SU-DHL-6 (cell line): Measurements from ENCODE around the gene ZNF488.

ENCODE experiments used
- H2AFZ ChIP-seq: fragments of 200-600 bp; sonication (generic); 2 replicates; pipeline ENCODE4 v1.6.1; 2014; ENCODE audit warnings: low read depth, mild to moderate bottlenecking, moderate library complexity, mixed read lengths, antibody characterized with exemption, low read length; ENCODE audit not compliant: severe bottlenecking
- H3F3A ChIP-seq: fragments of 200-600 bp; shearing (Covaris generic); 2 replicates; pipeline ENCODE4 v1.6.0; 2016; ENCODE audit warnings: antibody characterized with exemption, mild to moderate bottlenecking; ENCODE audit not compliant: insufficient read depth
- H3K27ac ChIP-seq: fragments of 200-600 bp; sonication (generic); 2 replicates; pipeline ENCODE4 v1.5.1; 2016; ENCODE audit warnings: low read depth, mild to moderate bottlenecking, low read length, moderate library complexity, mixed read lengths
- H3K27me3 ChIP-seq: fragments of 200-600 bp; sonication (generic), shearing (Covaris generic); 2 replicates; pipeline ENCODE4 v1.6.0; 2014; ENCODE audit warnings: mild to moderate bottlenecking, low read length
- H3K36me3 ChIP-seq: fragments of 200-600 bp; sonication (generic); 2 replicates; pipeline ENCODE4 v1.6.1; 2014; ENCODE audit warnings: mild to moderate bottlenecking, low read length, mixed read lengths
- H3K4me2 ChIP-seq: fragments of 300-600, 200-600 bp; shearing (Covaris generic), sonication (generic); 2 replicates; pipeline ENCODE4 v1.6.0; 2014; ENCODE audit warnings: low read length, low read depth, mild to moderate bottlenecking; ENCODE audit not compliant: poor library complexity, severe bottlenecking
- H3K4me3 ChIP-seq: fragments of 200-600 bp; sonication (generic); 2 replicates; pipeline ENCODE4 v1.5.1; 2014; ENCODE audit warnings: antibody characterized with exemption, low read length, mild to moderate bottlenecking, mixed read lengths; ENCODE audit not compliant: insufficient read depth, poor library complexity, severe bottlenecking
- H3K79me2 ChIP-seq: fragments of 200-600 bp; sonication (generic); 2 replicates; pipeline ENCODE4 v1.6.1; 2014; ENCODE audit warnings: mild to moderate bottlenecking, low read length, moderate library complexity; ENCODE audit not compliant: insufficient read depth
- H3K9ac ChIP-seq: fragments of 200-600 bp; sonication (generic); 2 replicates; pipeline ENCODE4 v1.7.0; 2014; ENCODE audit warnings: mild to moderate bottlenecking, low read length
- H3K9me2 ChIP-seq: fragments of 200-600 bp; sonication (generic); replicated peaks from 2 replicates; pipeline ENCODE4 v1.6.1; 2014; ENCODE audit warnings: low read length; ENCODE audit not compliant: insufficient read depth
- H3K9me3 ChIP-seq: fragments of 200-600 bp; sonication (generic); 2 replicates; pipeline ENCODE4 v1.6.1; 2014; ENCODE audit warnings: low read length, mixed read lengths; ENCODE audit not compliant: insufficient read depth
- H4K20me1 ChIP-seq: fragments of 200-600 bp; sonication (generic); 2 replicates; pipeline ENCODE4 v1.6.1; 2014; ENCODE audit warnings: low read depth, mild to moderate bottlenecking, antibody characterized with exemption, low read length, moderate library complexity, mixed read lengths
- CTCF ChIP-seq: fragments of 200-600 bp; sonication (generic); IDR thresholded peaks from one replicate; pipeline ENCODE4 v1.5.1; 2017; ENCODE audit warnings: antibody characterized with exemption, mild to moderate bottlenecking, low read length, moderate library complexity; ENCODE audit not compliant: insufficient read depth, poor library complexity, severe bottlenecking
- EZH2phosphoT487 ChIP-seq: fragments of 200-600 bp; sonication (generic), shearing (Covaris generic); conservative IDR thresholded peaks from 2 replicates; pipeline ENCODE4 v1.6.1; 2018; ENCODE audit warnings: mild to moderate bottlenecking, antibody characterized with exemption, low read length, moderate library complexity, mixed read lengths

Gene ZNF488

GRCh38 chr10:47348138-47348651, 35.9 kb downstream of the ZNF488 start, which contains the start of gene RBP3:
RBP3 (plus strand) TSS chr10:47348363; CDS start chr10:47348485, 122 bp downstream.
- Histone ChIP-seq H3K79me2 (no peaks in the 10 kb centered on the region), H3K27ac (no peak within 1 kb of the TSS), H3K9me3 (no peaks in the 10 kb centered on the region), H2AFZ (no peak within 1 kb of the TSS), H3K9me2 (no peaks in the 10 kb centered on the region), H3K27me3 (no peaks in the 10 kb centered on the region), H3K4me2 (no peak within 1 kb of the TSS), H3K9ac (no peak within 1 kb of the TSS), H3K4me3 (no peak within 1 kb of the TSS), H3K36me3 (no peaks in the 10 kb centered on the region), H3F3A (no peaks in the 10 kb centered on the region), H4K20me1 (no peaks in the 10 kb centered on the region)
- no peak for TF ChIP-seq EZH2phosphoT487
- TF ChIP-seq CTCF, result no peak

- Histone ChIP-seq H4K20me1 (no peaks in the 10 kb centered on the region), H3K9me3 (no peaks in the 10 kb centered on the region), H3K27ac (no peak overlapping the region), H3K9me2 (no peaks in the 10 kb centered on the region), H3K9ac (no peak overlapping the region), H3K4me3 (no peak overlapping the region), H3K27me3 (no peaks in the 10 kb centered on the region), H2AFZ (no peak overlapping the region), H3K79me2 (no peaks in the 10 kb centered on the region), H3K36me3 (no peaks in the 10 kb centered on the region), H3K4me2 (no peak overlapping the region), H3F3A (no peaks in the 10 kb centered on the region)
- TF ChIP-seq EZH2phosphoT487, result no peak
- no peak for TF ChIP-seq CTCF
These were observed 36.8 kb downstream of the ZNF488 start for GRCh38 chr10:47347303-47347675.

- Histone ChIP-seq H3K27me3 (no peaks in the 10 kb centered on the region), H3K9ac (no peak overlapping the region), H3F3A (no peaks in the 10 kb centered on the region), H3K27ac (no peak overlapping the region), H3K9me3 (no peaks in the 10 kb centered on the region), H3K4me2 (no peak overlapping the region), H3K79me2 (no peaks in the 10 kb centered on the region), H3K4me3 (no peak overlapping the region), H2AFZ (no peak overlapping the region), H4K20me1 (no peaks in the 10 kb centered on the region), H3K36me3 (no peaks in the 10 kb centered on the region), H3K9me2 (no peaks in the 10 kb centered on the region)
- TF ChIP-seq EZH2phosphoT487, result no peak
- no peak for TF ChIP-seq CTCF
These were observed 37.4 kb downstream of the ZNF488 start for GRCh38 chr10:47346581-47347302.
